ENCODE data around the gene TLN1. TPM values are rescaled to one million over a fixed set of nuclear protein-coding genes. Genes with fewer than 3 reads are reported as not detected.

The TLN1 gene
- total and polyA plus RNA-seq, 2 of the 4 experiments (the other 2 are of a cell fraction) = 228 to 346 TPM

- Histone ChIP-seq H2AK9ac (replicated peaks; ENCODE audit: low read depth, low read length, poor library complexity) (no peak overlapping the region), H2BK15ac (ENCODE audit: low read depth, low read length) (no peak overlapping the region), H4K8ac (ENCODE audit: low read depth in 2 of 2, low read length in 2 of 2) (no peak overlapping the region), H3K9me3 (ENCODE audit: control insufficient read depth, insufficient read depth, low read length) (no peaks in the 10 kb centered on the region), H2AK5ac (ENCODE audit: low read depth, low read length) (no peak overlapping the region), H2BK20ac (ENCODE audit: low read depth, low read length) (no peak overlapping the region), H2BK120ac (ENCODE audit: low read depth, low read length) (no peak overlapping the region), H2AFZ (replicated peaks; ENCODE audit: low read length, poor library complexity) (no peak overlapping the region), H3K27ac (ENCODE audit: insufficient read depth, low read length) (no peak overlapping the region), H3K4me3 (ENCODE audit: insufficient read depth, low read depth, low read length) (no peak overlapping the region), H4K5ac (ENCODE audit: low read depth, low read length) (no peak overlapping the region), H3K27me3 (ENCODE audit: control insufficient read depth, insufficient read depth, low read length) (no peaks in the 10 kb centered on the region), H3K36me3 (ENCODE audit: control insufficient read depth, insufficient read depth, low read length) (peaks cover 88% of the 10 kb centered on the region), H3K4me1 (ENCODE audit: control insufficient read depth, insufficient read depth, low read length) (no peaks in the 10 kb centered on the region), H4K20me1 (ENCODE audit: insufficient read depth, low read length) (peaks cover 41% of the 10 kb centered on the region), H3K9ac (ENCODE audit: low read depth, low read length) (no peak overlapping the region), H3K56ac (ENCODE audit: extremely low read depth, insufficient read depth, low read length) (no peak overlapping the region), H2BK5ac (ENCODE audit: low read depth, low read length, poor library complexity, severe bottlenecking) (no peak overlapping the region), H3K4me2 (ENCODE audit: low read depth, low read length) (no peak overlapping the region), H3K9me1 (ENCODE audit: insufficient read depth, low read length) (no peaks in the 10 kb centered on the region; the same call in 1 of the 2 replicates), H3K23ac (ENCODE audit: low read depth, low read length) (no peak overlapping the region), H3K18ac (ENCODE audit: low read depth, low read length) (no peak overlapping the region), H3K14ac (replicated peaks; ENCODE audit: low read depth, low read length) (no peak overlapping the region), H3K4ac (ENCODE audit: low read depth, low read length) (no peak overlapping the region), H4K91ac (ENCODE audit: insufficient read depth, low read depth, low read length) (no peak overlapping the region), H3K79me1 (ENCODE audit: low read depth in 1 of 2, low read length in 2 of 2) (peaks cover 34 to 76% of the 10 kb centered on the region in 2 experiments)
- in situ Hi-C loops (cut with MboI; ENCODE audit: low sequenced_read_pairs) = no loop called here
- DNase-seq (no peak), ATAC-seq (ENCODE audit: low read depth) (no peak)
- intact Hi-C loops (cut with micrococcal nuclease) = no loop called here
- ChIA-PET POLR2A (ENCODE audit: unreplicated experiment) (interaction anchor here (1.0 kb wide), 1 partner anchor 24 kb away, joined by 4 read pairs; no protein-coding TSS in a partner anchor), CTCF (interaction anchor here (0.7 kb wide), 1 partner anchor 49 kb away, joined by 3 read pairs; no protein-coding TSS in a partner anchor)
- WGBS, 2 experiments (ENCODE audit: extremely low coverage in 2 of 2, insufficient read length in 1 of 2) = 100% methylated on average over 2 of the region's 13 CpGs; no CpG with 5 or more reads in 1 of the 2 experiments
- BruUV-seq (replicated peaks) = TSS peak; percentile 16
- dilution Hi-C loops (cut with HindIII; ENCODE audit: low sequenced_read_pairs, unreplicated experiment) = no loop called here
- TF ChIP-seq CHD1 (IDR thresholded peaks at IDR 0.05; ENCODE audit: low read depth, low read length) = no peak
- no peak for TF ChIP-seq RFX5 (IDR thresholded peaks at IDR 0.05; ENCODE audit: low read depth, low read length)
- TF ChIP-seq MXI1 (IDR thresholded peaks at IDR 0.05; ENCODE audit: borderline replicate concordance, low read depth, low read length) = no peak
- no peak for TF ChIP-seq MAFK (IDR thresholded peaks at IDR 0.05; ENCODE audit: low read depth, low read length)
- TF ChIP-seq SMC3 (IDR thresholded peaks at IDR 0.05; ENCODE audit: low read depth, low read length) = no peak
- no peak for TF ChIP-seq MAZ (IDR thresholded peaks at IDR 0.05; ENCODE audit: borderline replicate concordance, low read depth, low read length)
- no peak for TF ChIP-seq POLR2A (IDR thresholded peaks at IDR 0.05; ENCODE audit: low read depth, low read length)
- TF ChIP-seq RAD21 (IDR thresholded peaks at IDR 0.05; ENCODE audit: low read length) = no peak
- no peak for TF ChIP-seq RCOR1 (IDR thresholded peaks at IDR 0.05; ENCODE audit: insufficient replicate concordance, low read length)
These were observed 17.3 kb downstream of the TLN1 start for GRCh38 chr9:35714579-35715252.
